Measurements from ENCODE around the gene INTU.
A peak's percentile ranks its signal among the peaks of the same experiment; 100 is the strongest.
"Not testable (repeated sequence)": the region's sequence is repeated elsewhere in the genome, so short reads cannot be mapped to it uniquely, and the experiment has no call there.

The INTU gene

DNA sequence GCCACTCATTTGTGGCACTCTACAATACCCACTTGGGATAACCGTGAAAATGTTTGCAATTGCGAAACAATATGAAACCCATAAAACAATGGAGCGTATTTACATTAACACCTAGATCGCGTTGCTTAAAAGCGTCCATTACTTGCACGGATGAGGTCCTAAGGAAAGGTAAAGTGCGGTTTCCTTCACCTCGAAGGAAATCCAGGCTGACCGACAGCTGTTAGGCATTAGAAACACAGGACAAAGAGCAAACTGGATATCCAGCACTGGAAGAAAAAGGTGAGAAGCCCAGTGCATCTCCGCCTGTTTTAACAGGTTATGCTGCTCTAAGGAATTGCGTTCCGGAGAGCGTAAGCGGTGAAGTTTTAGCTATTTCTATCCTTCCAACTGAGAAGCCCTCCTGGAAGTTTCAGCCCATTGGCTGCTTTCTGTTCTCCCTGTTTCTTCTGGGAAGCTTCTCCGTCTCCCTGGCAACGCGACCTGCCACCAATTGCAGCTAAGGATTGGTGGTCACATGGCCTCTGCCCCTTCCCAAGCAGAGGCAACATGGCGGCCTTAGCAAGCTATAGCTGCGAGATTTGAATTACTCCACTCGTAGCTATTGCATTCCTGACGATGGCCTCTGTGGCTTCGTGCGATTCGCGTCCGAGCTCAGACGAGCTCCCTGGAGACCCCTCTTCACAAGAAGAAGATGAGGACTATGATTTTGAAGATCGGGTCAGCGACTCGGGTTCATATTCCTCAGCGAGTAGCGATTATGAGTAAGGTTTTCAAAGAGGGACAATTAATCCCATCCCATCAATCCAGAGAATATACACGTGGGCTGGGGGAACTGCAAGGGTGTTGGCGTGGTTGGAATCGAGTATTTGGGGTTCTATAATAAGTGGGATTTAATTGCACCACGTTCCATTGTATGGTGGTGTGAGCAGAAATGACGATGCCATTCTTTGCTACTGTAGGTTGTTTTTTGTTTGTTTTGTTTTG lies at the start of gene INTU:
Gene INTU (plus strand): TSS at position 538 of the 984 bp plus-strand sequence. CDS start 78 bp downstream, at position 616.
- DNase-seq (ENCODE audit: low read depth) = no peak
- TF ChIP-seq, protein P1, sequence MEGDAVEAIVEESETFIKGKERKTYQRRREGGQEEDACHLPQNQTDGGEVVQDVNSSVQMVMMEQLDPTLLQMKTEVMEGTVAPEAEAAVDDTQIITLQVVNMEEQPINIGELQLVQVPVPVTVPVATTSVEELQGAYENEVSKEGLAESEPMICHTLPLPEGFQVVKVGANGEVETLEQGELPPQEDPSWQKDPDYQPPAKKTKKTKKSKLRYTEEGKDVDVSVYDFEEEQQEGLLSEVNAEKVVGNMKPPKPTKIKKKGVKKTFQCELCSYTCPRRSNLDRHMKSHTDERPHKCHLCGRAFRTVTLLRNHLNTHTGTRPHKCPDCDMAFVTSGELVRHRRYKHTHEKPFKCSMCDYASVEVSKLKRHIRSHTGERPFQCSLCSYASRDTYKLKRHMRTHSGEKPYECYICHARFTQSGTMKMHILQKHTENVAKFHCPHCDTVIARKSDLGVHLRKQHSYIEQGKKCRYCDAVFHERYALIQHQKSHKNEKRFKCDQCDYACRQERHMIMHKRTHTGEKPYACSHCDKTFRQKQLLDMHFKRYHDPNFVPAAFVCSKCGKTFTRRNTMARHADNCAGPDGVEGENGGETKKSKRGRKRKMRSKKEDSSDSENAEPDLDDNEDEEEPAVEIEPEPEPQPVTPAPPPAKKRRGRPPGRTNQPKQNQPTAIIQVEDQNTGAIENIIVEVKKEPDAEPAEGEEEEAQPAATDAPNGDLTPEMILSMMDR (IDR thresholded peaks at IDR 0.05; ENCODE audit: low read depth, low read length, missing control alignments) = no peak

DNA sequence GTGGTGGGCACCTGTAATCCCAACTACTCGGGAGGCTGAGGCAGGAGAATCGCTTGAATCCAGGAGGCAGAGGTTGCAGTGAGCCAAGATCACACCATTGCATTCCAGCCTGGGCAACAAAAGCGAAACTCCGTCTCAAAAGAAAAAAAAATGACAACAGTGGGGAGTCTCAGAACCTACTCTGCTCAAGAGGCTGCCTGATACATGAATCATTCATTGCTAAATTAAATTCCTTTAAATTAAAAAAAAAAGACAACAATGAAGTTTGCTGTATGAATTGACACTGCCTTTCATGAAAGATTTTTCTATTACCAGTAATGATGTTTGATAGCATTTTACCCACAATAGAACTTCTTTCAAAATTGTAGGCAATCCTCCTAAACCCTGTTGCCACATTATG lies 46.3 kb upstream of the INTU start:
- H3K4me3 ChIP-seq (ENCODE audit: low read depth, low read length); DNase-seq (ENCODE audit: low read depth): not testable (repeated sequence)

More for the DNA sequence above, at the start of gene INTU:
- H3K4me3 ChIP-seq (ENCODE audit: low read depth, low read length) = no peak within 1 kb of the TSS

DNA sequence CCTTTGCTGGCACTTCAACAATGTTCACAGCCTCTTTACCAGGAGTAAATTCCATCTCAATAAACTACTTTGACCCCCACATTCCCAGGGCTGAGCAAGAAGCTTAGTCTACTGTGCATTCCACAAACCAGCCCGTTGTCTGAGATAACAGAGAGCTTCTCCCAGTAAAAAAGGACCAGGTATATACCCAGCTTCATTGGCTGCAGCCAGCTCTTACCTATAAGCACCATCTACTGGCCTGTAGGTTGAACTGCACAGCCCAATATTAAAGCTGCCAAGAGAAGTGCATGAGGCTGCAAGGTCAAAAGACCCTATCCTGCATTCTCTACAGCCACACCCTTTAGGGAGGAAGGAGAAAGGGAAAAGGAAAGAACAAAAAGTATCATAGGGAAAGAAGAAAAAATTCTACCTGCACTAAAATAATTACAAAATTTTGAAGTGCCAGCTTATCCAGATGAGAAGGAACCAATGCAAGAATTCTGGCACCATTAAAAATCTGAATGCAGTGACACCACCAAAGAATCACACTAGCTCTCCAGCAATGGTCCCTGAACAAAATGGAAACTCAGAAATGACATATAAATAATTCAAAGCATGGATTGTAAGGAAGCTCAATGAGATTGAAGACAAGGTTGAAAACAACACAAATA lies 45.7 kb upstream of the INTU start:
- peak; percentile 10 for DNase-seq (ENCODE audit: low read depth)
- TF ChIP-seq, protein P1 (IDR thresholded peaks at IDR 0.05; ENCODE audit: low read depth, low read length, missing control alignments) = peak; percentile 81

DNA sequence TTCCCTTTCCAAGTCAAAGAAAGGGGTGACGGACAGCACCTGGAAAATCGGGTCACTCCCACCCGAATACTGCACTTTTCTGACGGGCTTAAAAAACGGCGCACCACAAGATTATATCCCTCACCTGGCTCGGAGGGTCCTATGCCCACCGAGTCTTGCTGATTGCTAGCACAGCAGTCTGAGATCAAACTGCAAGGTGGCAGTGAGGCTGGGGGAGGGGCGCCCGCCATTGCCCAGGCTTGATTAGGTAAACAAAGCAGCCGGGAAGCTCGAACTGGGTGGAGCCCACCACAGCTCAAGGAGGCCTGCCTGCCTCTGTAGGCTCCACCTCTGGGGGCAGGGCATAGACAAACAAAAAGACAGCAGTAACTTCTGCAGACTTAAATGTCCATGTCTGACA lies 43.6 kb upstream of the INTU start:
- H3K4me3 ChIP-seq (ENCODE audit: low read depth, low read length); DNase-seq (ENCODE audit: low read depth): not testable (repeated sequence)

More for the DNA sequence above, 45.7 kb upstream of the INTU start:
- no peak overlapping the region for H3K4me3 ChIP-seq (ENCODE audit: low read depth, low read length)

DNA sequence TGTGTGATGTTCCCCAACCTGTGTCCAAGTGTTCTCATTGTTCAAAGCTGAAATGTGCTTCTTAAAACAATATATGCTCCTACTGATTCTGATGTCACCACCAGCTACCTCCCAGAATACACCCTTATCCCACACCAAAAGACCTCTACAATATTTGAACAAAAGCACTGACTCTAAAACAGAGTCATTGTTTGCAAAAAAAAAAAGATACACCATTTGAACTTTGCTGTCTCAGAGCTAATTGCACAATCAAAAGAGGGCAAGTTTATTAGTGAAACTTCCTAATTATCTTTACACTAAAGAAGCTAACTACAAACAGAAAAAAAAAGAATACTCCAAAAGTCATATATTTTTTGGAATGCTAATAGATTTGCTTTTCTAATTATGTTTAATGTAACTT lies 34.1 kb upstream of the INTU start:
- H3K4me3 ChIP-seq (ENCODE audit: low read depth, low read length) = no peak overlapping the region
- TF ChIP-seq, protein P1 (IDR thresholded peaks at IDR 0.05; ENCODE audit: low read depth, low read length, missing control alignments) = no peak
- no peak for DNase-seq (ENCODE audit: low read depth)

DNA sequence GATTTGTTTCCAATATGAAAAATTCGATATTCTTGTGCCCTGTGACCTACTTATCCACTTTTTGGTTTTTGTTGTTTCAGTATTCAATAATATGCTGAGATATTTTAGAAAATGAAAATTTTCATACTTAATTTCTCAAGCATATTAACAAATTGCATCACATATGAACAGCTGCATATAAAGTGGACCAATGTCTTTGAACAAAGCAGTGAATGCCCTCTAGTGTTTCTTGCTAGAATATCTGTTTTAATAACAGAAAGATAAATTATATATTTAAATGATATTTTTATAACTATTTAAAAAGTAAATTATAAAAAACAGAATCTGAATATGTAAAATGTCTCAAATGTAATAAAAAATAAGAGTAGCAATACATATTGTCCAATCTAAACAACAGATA lies 31.7 kb upstream of the INTU start:
- no peak for DNase-seq (ENCODE audit: low read depth)
- H3K4me3 ChIP-seq (ENCODE audit: low read depth, low read length) = no peak overlapping the region
- TF ChIP-seq, protein P1 (IDR thresholded peaks at IDR 0.05; ENCODE audit: low read depth, low read length, missing control alignments) = no peak

DNA sequence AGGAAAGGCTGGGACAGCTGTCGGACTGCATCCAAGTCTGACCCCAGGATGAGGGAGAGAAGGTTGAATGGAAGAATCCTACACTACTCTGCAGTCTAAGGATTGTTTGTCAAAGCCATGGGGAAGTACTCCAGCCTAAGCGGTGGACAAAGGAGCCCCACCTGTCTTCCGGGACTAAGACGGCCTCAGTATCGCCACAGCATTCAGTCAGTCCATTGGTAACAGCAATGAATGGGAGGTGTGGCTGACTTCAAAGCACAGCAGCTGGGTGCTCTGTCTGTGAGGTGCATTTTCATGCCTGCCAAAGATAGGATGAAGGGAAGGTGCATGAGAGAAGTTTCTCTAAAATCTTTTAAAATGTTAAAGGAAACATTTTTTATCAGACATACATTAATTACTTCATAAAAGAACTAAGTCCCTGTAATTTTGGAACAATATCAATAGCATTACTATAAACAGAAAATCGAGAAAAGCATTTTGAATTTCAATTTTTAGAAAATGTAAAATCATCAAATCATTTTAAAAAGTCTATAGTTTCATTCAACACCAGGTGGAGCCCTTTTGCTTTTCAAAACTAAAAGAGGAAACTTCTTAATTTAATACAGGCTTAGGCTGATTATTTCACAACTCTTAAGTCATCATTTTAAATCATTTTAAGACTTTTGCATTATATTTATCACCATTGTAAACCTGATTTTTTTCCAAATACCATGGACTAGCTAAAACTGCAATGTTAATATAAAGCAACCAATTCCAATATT lies 27.6 kb upstream of the INTU start:
- TF ChIP-seq, protein P1 (IDR thresholded peaks at IDR 0.05; ENCODE audit: low read depth, low read length, missing control alignments) = no peak
- peak; percentile 5 for DNase-seq (ENCODE audit: low read depth)

More for the DNA sequence above, 27.6 kb upstream of the INTU start:
- H3K4me3 ChIP-seq (ENCODE audit: low read depth, low read length) = no peak overlapping the region
